ENCODE measurements around the gene ASAP2.

The ASAP2 gene

GRCh38 chr2:9347411-9347881 lies 140.8 kb downstream of the ASAP2 start:
- DNase-seq (ENCODE audit: low spot score) = no peak

- no peak for DNase-seq (ENCODE audit: low spot score)
Measured at GRCh38 chr2:9354318-9354717, 147.7 kb downstream of the ASAP2 start.

- DNase-seq (ENCODE audit: low spot score) = no peak
Measured at GRCh38 chr2:9355270-9355669, 148.7 kb downstream of the ASAP2 start.

DNA sequence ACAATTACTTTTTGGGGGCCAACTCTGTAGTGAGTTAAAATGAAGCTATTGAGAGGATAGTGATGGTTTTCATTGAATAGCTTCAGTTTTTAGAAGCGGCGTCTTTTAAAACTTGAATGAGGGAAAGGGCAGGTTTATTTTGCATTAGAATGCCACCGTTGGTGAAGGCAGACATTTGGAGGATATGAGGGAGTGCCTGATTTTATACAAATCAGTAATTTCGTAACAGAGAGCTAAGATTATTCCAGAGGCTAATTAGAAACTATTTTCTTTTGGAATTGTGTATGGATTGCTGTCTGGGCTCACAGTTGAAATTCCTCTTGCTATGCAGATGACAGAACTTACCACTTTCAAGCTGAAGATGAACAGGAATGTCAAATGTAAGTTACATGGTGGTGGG lies 149.1 kb downstream of the ASAP2 start:
- no peak for DNase-seq (ENCODE audit: low spot score)

GRCh38 chr2:9356261-9356660 lies 149.6 kb downstream of the ASAP2 start:
- no peak for DNase-seq (ENCODE audit: low spot score)

GRCh38 chr2:9358846-9359245 lies 152.2 kb downstream of the ASAP2 start:
- no peak for DNase-seq (ENCODE audit: low spot score)

GRCh38 chr2:9359463-9359862 lies 152.9 kb downstream of the ASAP2 start:
- no peak for DNase-seq (ENCODE audit: low spot score)

DNA sequence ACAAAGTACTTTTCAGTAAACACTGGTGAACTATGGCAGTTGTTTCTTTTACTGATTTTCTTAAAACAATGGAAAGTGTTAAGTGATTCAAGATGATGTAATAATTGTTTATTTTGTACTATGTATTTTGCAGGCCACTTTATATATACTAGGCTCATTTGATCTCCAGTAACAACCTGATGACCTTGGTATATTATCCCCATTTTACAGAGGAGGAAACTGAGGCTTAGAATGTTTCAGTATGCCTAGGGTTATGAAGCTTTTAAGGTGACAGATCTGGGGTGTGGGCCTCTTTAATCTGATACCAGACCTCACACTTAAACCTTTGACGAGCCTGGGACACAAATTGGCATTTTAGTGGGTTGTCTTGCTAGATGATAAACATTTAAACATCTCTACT lies 153.5 kb downstream of the ASAP2 start:
- no peak for DNase-seq (ENCODE audit: low spot score)

GRCh38 chr2:9360701-9361100 lies 154.1 kb downstream of the ASAP2 start:
- no peak for DNase-seq (ENCODE audit: low spot score)

GRCh38 chr2:9364373-9364772 lies 157.8 kb downstream of the ASAP2 start:
- no peak for DNase-seq (ENCODE audit: low spot score)

- DNase-seq (ENCODE audit: low spot score) = no peak
Measured at GRCh38 chr2:9364791-9365497, 158.3 kb downstream of the ASAP2 start.

DNA sequence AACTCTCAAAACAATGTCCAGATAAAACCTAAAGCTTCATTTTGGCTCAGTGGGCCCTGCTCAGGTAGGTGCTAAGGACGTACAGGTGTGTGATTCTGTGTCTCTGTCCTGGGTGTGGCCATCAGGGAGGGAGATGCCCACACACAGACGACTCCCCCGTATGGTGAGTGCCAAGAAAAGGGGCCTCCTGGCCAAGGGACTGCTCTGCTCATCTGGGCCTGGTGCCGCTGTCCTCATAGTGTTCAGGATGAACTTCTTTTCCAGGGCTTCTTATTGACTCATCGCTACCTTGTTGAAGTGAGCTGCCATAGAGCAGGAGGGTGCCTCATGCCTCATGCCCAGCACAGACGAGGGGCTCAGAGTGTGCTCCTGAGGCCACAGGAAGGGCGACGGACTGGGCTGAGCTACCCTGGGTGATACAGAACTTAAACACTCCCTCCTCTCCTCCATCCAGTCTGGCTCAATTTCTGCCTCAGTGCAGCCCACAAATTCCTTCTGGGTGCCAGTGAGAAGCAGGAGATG lies 158.9 kb downstream of the ASAP2 start:
- no peak for DNase-seq (ENCODE audit: low spot score)

- no peak for DNase-seq (ENCODE audit: low spot score)
Measured at GRCh38 chr2:9366026-9366425, 159.4 kb downstream of the ASAP2 start.

DNA sequence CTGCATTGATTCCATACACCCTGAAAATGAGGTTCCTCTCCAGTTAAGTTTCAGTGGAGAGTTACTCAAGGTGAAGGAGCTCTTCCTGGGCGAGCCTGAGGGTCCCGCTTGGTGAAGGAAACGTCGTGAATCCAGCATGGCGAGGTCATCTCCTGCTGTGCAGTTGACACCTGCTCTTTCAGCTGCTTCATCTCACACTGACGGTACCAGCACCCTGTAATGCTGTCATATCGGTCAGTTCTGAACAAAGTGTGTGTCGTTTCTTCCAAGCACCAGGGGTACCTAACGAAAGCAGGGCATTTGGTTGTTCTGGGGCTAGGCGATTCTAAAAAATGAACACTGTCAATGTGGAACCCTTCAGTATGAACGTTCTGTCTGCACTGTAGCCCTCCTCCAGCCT lies 164.1 kb downstream of the ASAP2 start:
- DNase-seq (ENCODE audit: low spot score) = no peak

- DNase-seq (ENCODE audit: low spot score) = peak; percentile 50
Measured at GRCh38 chr2:9373047-9373446, 166.4 kb downstream of the ASAP2 start.

GRCh38 chr2:9373476-9373875 lies 166.9 kb downstream of the ASAP2 start:
- DNase-seq (ENCODE audit: low spot score) = no peak

- no peak for DNase-seq (ENCODE audit: low spot score)
Measured at GRCh38 chr2:9374071-9374730, 167.6 kb downstream of the ASAP2 start.

GRCh38 chr2:9375857-9376428 lies 169.3 kb downstream of the ASAP2 start:
- DNase-seq (ENCODE audit: low spot score) = no peak

DNA sequence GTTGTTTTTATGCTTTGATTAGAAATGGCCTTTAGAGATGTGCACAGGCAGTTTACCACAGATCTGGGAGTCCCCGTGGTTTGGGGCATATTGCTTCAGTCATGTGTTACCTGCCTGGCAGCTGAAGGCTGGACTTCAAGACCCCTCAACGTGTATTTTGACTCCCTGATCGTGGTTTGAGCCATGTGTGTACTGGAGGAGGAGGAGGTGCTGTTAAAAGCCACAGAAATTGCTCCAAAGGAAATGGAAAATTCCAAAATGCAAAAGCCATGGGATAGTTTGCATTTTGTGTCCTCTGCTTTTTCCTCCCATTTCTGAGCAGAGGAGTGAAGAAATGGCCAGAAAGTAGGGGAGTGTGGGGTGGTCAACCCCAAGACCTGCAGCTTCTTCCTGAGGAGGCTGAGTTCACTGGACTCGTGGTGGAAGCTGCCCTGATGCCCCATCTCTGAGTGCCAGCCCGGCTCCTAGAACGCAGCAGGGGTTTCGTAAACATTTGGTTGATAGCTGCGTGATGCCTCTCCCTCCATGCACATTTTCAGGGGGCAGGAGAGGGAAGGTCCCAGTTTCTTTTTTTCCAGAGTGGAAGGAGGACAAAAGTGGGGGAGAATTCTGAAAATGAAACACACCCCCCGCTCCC lies 171.0 kb downstream of the ASAP2 start:
- no peak for DNase-seq (ENCODE audit: low spot score)

GRCh38 chr2:9378433-9379390 lies 172.1 kb downstream of the ASAP2 start:
- no peak for DNase-seq (ENCODE audit: low spot score)

GRCh38 chr2:9379391-9379755 lies 172.8 kb downstream of the ASAP2 start:
- no peak for DNase-seq (ENCODE audit: low spot score)
